IMR-90 (cell line): Measurements from ENCODE around the gene FGF9. TPM values are rescaled to one million over a fixed set of nuclear protein-coding genes. Genes with fewer than 3 reads are reported as not detected.
A peak's percentile ranks its signal among the peaks of the same experiment; 100 is the strongest.

ENCODE experiments used
- ATAC-seq: fragments of 200-7000 bp; cut with Tn5 transposase; 2 replicates; pipeline ENCODE4 v1.9.1; 2020; ENCODE audit warnings: low read depth, mild to moderate bottlenecking, moderate library complexity
- BruUV-seq: library from RNA; stranded (reverse); fragments of 400-500 nt; replicated peaks from 2 replicates; lab custom pipeline; 2021; lab: Mats Ljungman, UMichigan
- CTCF ChIA-PET: fragments of 300-600 bp; formaldehyde crosslinking; extraction: SDS; loops from one replicate; lab custom pipeline; 2021; ENCODE audit warnings: antibody characterized with exemption; lab: Yijun Ruan, JAX
- POLR2A ChIA-PET: fragments of 300-600 bp; sonication (Branson Sonifier 250); formaldehyde crosslinking; loops from one replicate; lab custom pipeline; 2022; ENCODE audit warnings: antibody characterized with exemption; ENCODE audit not compliant: unreplicated experiment; lab: Charles Lee
- DNase-seq: peaks from one replicate; pipeline ENCODE4 v3.0.0; 2013
- H2AFZ ChIP-seq: replicated peaks from 2 replicates; pipeline ENCODE3; 2013; ENCODE audit warnings: low read length, mild to moderate bottlenecking; ENCODE audit not compliant: poor library complexity
- H2AK5ac ChIP-seq: 2 replicates; pipeline ENCODE4 v1.6.1; 2013; ENCODE audit warnings: low read depth, low read length, inconsistent platforms
- H2AK9ac ChIP-seq: replicated peaks from 2 replicates; pipeline ENCODE3; 2013; ENCODE audit warnings: mild to moderate bottlenecking, low read depth, low read length, moderate library complexity; ENCODE audit not compliant: poor library complexity
- H2BK120ac ChIP-seq: 2 replicates; pipeline ENCODE4 v1.6.1; 2013; ENCODE audit warnings: low read depth, low read length, inconsistent platforms
- H2BK15ac ChIP-seq: 3 replicates; pipeline ENCODE4 v1.6.1; 2013; ENCODE audit warnings: low read depth, low read length, inconsistent platforms
- H2BK20ac ChIP-seq: 2 replicates; pipeline ENCODE4 v1.6.1; 2013; ENCODE audit warnings: low read depth, mild to moderate bottlenecking, inconsistent platforms, low read length, moderate library complexity
- H2BK5ac ChIP-seq: 2 replicates; pipeline ENCODE4 v1.6.1; 2013; ENCODE audit warnings: mild to moderate bottlenecking, low read depth, low read length, inconsistent platforms; ENCODE audit not compliant: poor library complexity, severe bottlenecking
- H3K14ac ChIP-seq: replicated peaks from 2 replicates; pipeline ENCODE4 v1.6.1; 2013; ENCODE audit warnings: low read depth, low read length, inconsistent platforms
- H3K18ac ChIP-seq: 2 replicates; pipeline ENCODE4 v1.6.1; 2013; ENCODE audit warnings: low read depth, low read length, control low read depth
- H3K23ac ChIP-seq: 2 replicates; pipeline ENCODE4 v1.6.1; 2013; ENCODE audit warnings: low read depth, low read length, inconsistent platforms
- H3K27ac ChIP-seq: 2 replicates; pipeline ENCODE4 v1.5.1; 2013; ENCODE audit warnings: mild to moderate bottlenecking, control low read depth, low read length; ENCODE audit not compliant: insufficient read depth
- H3K27me3 ChIP-seq: 2 replicates; pipeline ENCODE4 v1.6.1; 2013; ENCODE audit warnings: low read length; ENCODE audit not compliant: control insufficient read depth, insufficient read depth
- H3K36me3 ChIP-seq: 2 replicates; pipeline ENCODE4 v1.6.1; 2013; ENCODE audit warnings: low read length, mixed read lengths; ENCODE audit not compliant: control insufficient read depth, insufficient read depth
- H3K4ac ChIP-seq: 2 replicates; pipeline ENCODE4 v1.6.1; 2013; ENCODE audit warnings: low read depth, low read length, inconsistent platforms
- H3K4me1 ChIP-seq: 2 replicates; pipeline ENCODE4 v1.6.1; 2013; ENCODE audit warnings: low read length, mixed read lengths; ENCODE audit not compliant: control insufficient read depth, insufficient read depth
- H3K4me2 ChIP-seq: 2 replicates; pipeline ENCODE4 v1.6.1; 2013; ENCODE audit warnings: low read depth, mild to moderate bottlenecking, control low read depth, low read length, moderate library complexity
- H3K4me3 ChIP-seq: 2 replicates; pipeline ENCODE4 v1.5.1; 2013; ENCODE audit warnings: low read depth, mild to moderate bottlenecking, control low read depth, low read length, moderate library complexity; ENCODE audit not compliant: insufficient read depth
- H3K56ac ChIP-seq: 2 replicates; pipeline ENCODE4 v1.6.1; 2013; ENCODE audit warnings: low read length, inconsistent platforms; ENCODE audit not compliant: insufficient read depth; ENCODE audit errors: extremely low read depth
- H3K79me1 ChIP-seq, 2 experiments: 2 replicates each; pipeline ENCODE4 v1.6.1; 2013; ENCODE audit warnings: low read length in 2 of 2, inconsistent platforms in 1 of 2, low read depth in 1 of 2
- H3K9ac ChIP-seq: 2 replicates; pipeline ENCODE4 v1.6.1; 2013; ENCODE audit warnings: low read depth, low read length, control low read depth
- H3K9me1 ChIP-seq: 2 replicates; pipeline ENCODE4 v1.6.1; 2013; ENCODE audit warnings: low read length, inconsistent platforms; ENCODE audit not compliant: insufficient read depth
- H3K9me3 ChIP-seq: 2 replicates; pipeline ENCODE4 v1.6.1; 2013; ENCODE audit warnings: low read length; ENCODE audit not compliant: control insufficient read depth, insufficient read depth
- H4K20me1 ChIP-seq: 2 replicates; pipeline ENCODE4 v1.6.1; 2013; ENCODE audit warnings: low read length, inconsistent platforms; ENCODE audit not compliant: insufficient read depth
- H4K5ac ChIP-seq: 2 replicates; pipeline ENCODE4 v1.6.1; 2013; ENCODE audit warnings: mild to moderate bottlenecking, low read depth, low read length, control low read depth
- H4K8ac ChIP-seq, 2 experiments: 2 replicates each; pipeline ENCODE4 v1.6.1; 2013; ENCODE audit warnings: low read depth in 2 of 2, low read length in 2 of 2, control low read depth in 1 of 2, inconsistent platforms in 1 of 2
- H4K91ac ChIP-seq: 2 replicates; pipeline ENCODE4 v1.6.1; 2013; ENCODE audit warnings: low read depth, low read length, inconsistent platforms; ENCODE audit not compliant: insufficient read depth
- BHLHE40 ChIP-seq: fragments of 150-350 bp; IDR thresholded peaks from 2 replicates; pipeline ENCODE4 v1.6.1; 2016; ENCODE audit warnings: mild to moderate bottlenecking, low read depth, low read length
- FOS ChIP-seq: fragments of 150-350 bp; IDR thresholded peaks from 2 replicates; pipeline ENCODE4 v1.6.1; 2016; ENCODE audit warnings: low read depth, low read length
- POLR2A ChIP-seq: IDR thresholded peaks from 2 replicates; pipeline ENCODE4 v1.6.1; 2012; ENCODE audit warnings: mild to moderate bottlenecking, low read depth, low read length
- RAD21 ChIP-seq: IDR thresholded peaks from 2 replicates; pipeline ENCODE4 v1.6.1; 2012; ENCODE audit warnings: low read length, improper control_type of control experiment
- WGBS, 2 experiments: methylation state at CpG; one replicate each; pipeline versions ENCODE4 v1.1.5 to v1.1.7; 2013; ENCODE audit warnings: missing lambda C conversion rate in 2 of 2; ENCODE audit not compliant: insufficient read length in 1 of 2; ENCODE audit errors: extremely low coverage in 2 of 2; 5-methylcytosine and 5-hydroxymethylcytosine counted together
- dilution Hi-C: fragments of 300-500 bp; cut with HindIII; formaldehyde crosslinking; loops from one replicate; pipeline ENCODE4 v1.14.3; 2018; ENCODE audit warnings: low sequenced_read_pairs; ENCODE audit not compliant: unreplicated experiment
- in situ Hi-C: fragments of 300-500 bp; cut with MboI; formaldehyde crosslinking; loops from 3 replicates; pipeline ENCODE4 v1.14.3; 2019; ENCODE audit warnings: low sequenced_read_pairs, inconsistent platforms, mixed read lengths
- intact Hi-C: fragments of 100-400 bp; cut with micrococcal nuclease; formaldehyde crosslinking; loops from 2 replicates; pipeline ENCODE4 v1.10.0; 2022
- polyA plus RNA-seq, 3 experiments: library from polyadenylated mRNA; depleted of rRNA; stranded (reverse); fragments of >200 nt; gene quantifications; 2 replicates each; pipeline ENCODE4 v1.2.3, GENCODE V29; 2012; ENCODE audit warnings: low replicate concordance in 1 of 3
- total RNA-seq: library from RNA; depleted of rRNA; stranded (reverse); fragments of >200 nt; gene quantifications from 2 replicates; pipeline ENCODE4 v1.2.3, GENCODE V29; 2012
- TF ChIP-seq, protein P1 (sequence below): fragments of 150-350 bp; IDR thresholded peaks from 2 replicates; pipeline ENCODE4 v1.6.1; 2016; ENCODE audit warnings: low read depth, mild to moderate bottlenecking, low read length, moderate library complexity, borderline replicate concordance
- TF ChIP-seq, protein P2 (sequence below): conservative IDR thresholded peaks from 2 replicates; pipeline ENCODE4 v1.5.1; 2012; ENCODE audit warnings: mild to moderate bottlenecking, low read depth, low read length, improper control_type of control experiment

The FGF9 gene
- total and polyA plus RNA-seq, 2 of the 4 experiments (the other 2 are of a cell fraction), result under 0.01 to 0.05 TPM

DNA sequence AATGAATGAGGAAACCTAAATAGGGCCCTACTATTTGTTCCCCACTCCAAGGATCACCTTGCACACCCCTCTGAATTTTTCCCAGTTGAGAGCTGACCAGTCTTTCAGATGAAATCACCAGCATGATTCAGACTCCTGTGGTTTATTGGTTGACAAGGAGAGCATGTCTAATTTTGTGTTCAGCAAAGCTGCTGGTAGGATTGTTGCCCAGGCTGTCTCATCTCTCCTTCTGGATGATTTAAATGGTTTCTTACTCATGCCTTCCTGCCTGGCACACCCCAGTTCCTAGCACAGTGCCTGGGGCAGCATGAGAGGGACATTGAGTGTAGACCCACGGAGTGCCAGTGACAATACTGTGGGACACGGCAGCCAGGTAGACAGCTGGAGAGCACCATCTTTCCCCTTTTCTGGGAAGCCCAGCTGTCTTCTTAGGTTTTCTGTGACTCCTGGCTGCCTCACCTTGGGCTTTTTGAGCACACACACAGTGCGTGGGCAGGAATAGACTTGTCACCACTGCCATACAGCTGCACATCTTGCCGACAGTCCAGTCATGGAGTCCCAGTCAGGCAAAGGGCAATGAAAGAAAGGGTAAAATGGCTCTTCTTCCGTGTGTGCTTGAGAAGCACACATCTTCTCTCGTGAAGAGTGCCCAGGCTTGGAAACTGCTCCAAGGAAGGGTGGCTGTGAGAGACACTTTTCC lies 12.3 kb downstream of the FGF9 start:
- Histone ChIP-seq H3K9me3 (no peaks in the 10 kb centered on the region), H2BK15ac (peak overlapping the region; percentile 54; the same call in 1 of the 3 replicates), H3K79me1 (no peaks in the 10 kb centered on the region), H4K20me1 (no peaks in the 10 kb centered on the region), H3K23ac (peak overlapping the region; percentile 13), H3K4me2 (no peak overlapping the region), H3K36me3 (no peaks in the 10 kb centered on the region), H4K91ac (peak overlapping the region; percentile 66), H3K4me3 (no peak overlapping the region), H3K14ac (peak overlapping the region; percentile 53), H3K4ac (peak overlapping the region; percentile 77), H3K56ac (no peak overlapping the region), H2BK120ac (peak overlapping the region; percentile 75), H3K9ac (no peak overlapping the region), H4K8ac (peak overlapping the region; percentile 25 to 34; a peak in 1 of 4 replicates), H2AK5ac (peak overlapping the region; percentile 89), H2BK20ac (peak overlapping the region; percentile 83), H2AFZ (peak overlapping the region; percentile 67), H2BK5ac (peak overlapping the region; percentile 14), H2AK9ac (no peak overlapping the region), H3K18ac (peak overlapping the region; percentile 9; the same call in 1 of the 2 replicates), H3K27ac (no peak overlapping the region), H3K9me1 (peaks cover 13% of the 10 kb centered on the region), H3K4me1 (peaks cover 10% of the 10 kb centered on the region), H4K5ac (peak overlapping the region; percentile 8; the same call in 1 of the 2 replicates), H3K27me3 (no peaks in the 10 kb centered on the region)
- no TSS peak for BruUV-seq
- ChIA-PET CTCF (interaction anchor here (0.6 kb wide), 1 partner anchor 166 kb away, joined by 3 read pairs; no protein-coding TSS in a partner anchor), POLR2A (interaction anchor here (0.5 kb wide), 1 partner anchor 82 kb away, joined by 3 read pairs; no protein-coding TSS in a partner anchor)
- ATAC-seq, result peak; percentile 95
- dilution Hi-C loops (no loop called here), in situ Hi-C loops (no loop called here), intact Hi-C loops (no loop called here)
- 81% methylated on average over 4 of the region's 6 CpGs; no CpG with 5 or more reads in 1 of the 2 experiments for WGBS, 2 experiments
- peak; percentile 88 for DNase-seq
- peak; percentile 33 for TF ChIP-seq FOS
- TF ChIP-seq, protein P1, sequence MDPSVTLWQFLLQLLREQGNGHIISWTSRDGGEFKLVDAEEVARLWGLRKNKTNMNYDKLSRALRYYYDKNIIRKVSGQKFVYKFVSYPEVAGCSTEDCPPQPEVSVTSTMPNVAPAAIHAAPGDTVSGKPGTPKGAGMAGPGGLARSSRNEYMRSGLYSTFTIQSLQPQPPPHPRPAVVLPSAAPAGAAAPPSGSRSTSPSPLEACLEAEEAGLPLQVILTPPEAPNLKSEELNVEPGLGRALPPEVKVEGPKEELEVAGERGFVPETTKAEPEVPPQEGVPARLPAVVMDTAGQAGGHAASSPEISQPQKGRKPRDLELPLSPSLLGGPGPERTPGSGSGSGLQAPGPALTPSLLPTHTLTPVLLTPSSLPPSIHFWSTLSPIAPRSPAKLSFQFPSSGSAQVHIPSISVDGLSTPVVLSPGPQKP, result no peak
- no peak for TF ChIP-seq POLR2A
- TF ChIP-seq RAD21, result no peak
- TF ChIP-seq, protein P2, sequence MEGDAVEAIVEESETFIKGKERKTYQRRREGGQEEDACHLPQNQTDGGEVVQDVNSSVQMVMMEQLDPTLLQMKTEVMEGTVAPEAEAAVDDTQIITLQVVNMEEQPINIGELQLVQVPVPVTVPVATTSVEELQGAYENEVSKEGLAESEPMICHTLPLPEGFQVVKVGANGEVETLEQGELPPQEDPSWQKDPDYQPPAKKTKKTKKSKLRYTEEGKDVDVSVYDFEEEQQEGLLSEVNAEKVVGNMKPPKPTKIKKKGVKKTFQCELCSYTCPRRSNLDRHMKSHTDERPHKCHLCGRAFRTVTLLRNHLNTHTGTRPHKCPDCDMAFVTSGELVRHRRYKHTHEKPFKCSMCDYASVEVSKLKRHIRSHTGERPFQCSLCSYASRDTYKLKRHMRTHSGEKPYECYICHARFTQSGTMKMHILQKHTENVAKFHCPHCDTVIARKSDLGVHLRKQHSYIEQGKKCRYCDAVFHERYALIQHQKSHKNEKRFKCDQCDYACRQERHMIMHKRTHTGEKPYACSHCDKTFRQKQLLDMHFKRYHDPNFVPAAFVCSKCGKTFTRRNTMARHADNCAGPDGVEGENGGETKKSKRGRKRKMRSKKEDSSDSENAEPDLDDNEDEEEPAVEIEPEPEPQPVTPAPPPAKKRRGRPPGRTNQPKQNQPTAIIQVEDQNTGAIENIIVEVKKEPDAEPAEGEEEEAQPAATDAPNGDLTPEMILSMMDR, result no peak
- TF ChIP-seq BHLHE40, result peak; percentile 58
